GM12892 (cell line): Measurements from ENCODE around the gene POLR2F.

Experiments used
- POLR2A ChIP-seq: IDR thresholded peaks from 2 replicates; pipeline ENCODE4 v1.6.1; 2011; ENCODE audit warnings: low read depth, low read length, control low read depth
- POLR2AphosphoS5 ChIP-seq: IDR thresholded peaks from 2 replicates; pipeline ENCODE4 v1.6.1; 2011; ENCODE audit warnings: low read depth, low read length, control low read depth
- TAF1 ChIP-seq: IDR thresholded peaks from 2 replicates; pipeline ENCODE4 v1.6.1; 2011; ENCODE audit warnings: low read depth, mild to moderate bottlenecking, control low read depth, low read length, borderline replicate concordance

- TF ChIP-seq POLR2AphosphoS5, result no peak
- TF ChIP-seq POLR2A, result no peak
- TF ChIP-seq TAF1, result no peak
These were observed 32.9 kb downstream of the POLR2F start for GRCh38 chr22:37986371-37986770.
